IPS-15b (cell line): Measurements from ENCODE around the gene GIGYF1.
"Not testable (repeated sequence)": the region's sequence is repeated elsewhere in the genome, so short reads cannot be mapped to it uniquely, and the experiment has no call there.

Experiments used
- H3K27me3 ChIP-seq: one replicate; pipeline ENCODE4 v1.6.1; 2013; ENCODE audit warnings: low read length; ENCODE audit not compliant: control insufficient read depth, insufficient read depth
- H3K36me3 ChIP-seq: one replicate; pipeline ENCODE4 v1.6.1; 2013; ENCODE audit warnings: low read length; ENCODE audit not compliant: control insufficient read depth, insufficient read depth
- H3K4me1 ChIP-seq: one replicate; pipeline ENCODE4 v1.6.1; 2013; ENCODE audit warnings: mild to moderate bottlenecking, low read length; ENCODE audit not compliant: control insufficient read depth, insufficient read depth
- H3K4me3 ChIP-seq: one replicate; pipeline ENCODE4 v1.5.1; 2013; ENCODE audit warnings: low read depth, low read length
- H3K9ac ChIP-seq: one replicate; pipeline ENCODE4 v1.6.1; 2013; ENCODE audit warnings: low read depth, mild to moderate bottlenecking, low read length
- H3K9me3 ChIP-seq: one replicate; pipeline ENCODE4 v1.6.1; 2013; ENCODE audit warnings: mild to moderate bottlenecking, low read length; ENCODE audit not compliant: control insufficient read depth, insufficient read depth

GIGYF1 gene

DNA sequence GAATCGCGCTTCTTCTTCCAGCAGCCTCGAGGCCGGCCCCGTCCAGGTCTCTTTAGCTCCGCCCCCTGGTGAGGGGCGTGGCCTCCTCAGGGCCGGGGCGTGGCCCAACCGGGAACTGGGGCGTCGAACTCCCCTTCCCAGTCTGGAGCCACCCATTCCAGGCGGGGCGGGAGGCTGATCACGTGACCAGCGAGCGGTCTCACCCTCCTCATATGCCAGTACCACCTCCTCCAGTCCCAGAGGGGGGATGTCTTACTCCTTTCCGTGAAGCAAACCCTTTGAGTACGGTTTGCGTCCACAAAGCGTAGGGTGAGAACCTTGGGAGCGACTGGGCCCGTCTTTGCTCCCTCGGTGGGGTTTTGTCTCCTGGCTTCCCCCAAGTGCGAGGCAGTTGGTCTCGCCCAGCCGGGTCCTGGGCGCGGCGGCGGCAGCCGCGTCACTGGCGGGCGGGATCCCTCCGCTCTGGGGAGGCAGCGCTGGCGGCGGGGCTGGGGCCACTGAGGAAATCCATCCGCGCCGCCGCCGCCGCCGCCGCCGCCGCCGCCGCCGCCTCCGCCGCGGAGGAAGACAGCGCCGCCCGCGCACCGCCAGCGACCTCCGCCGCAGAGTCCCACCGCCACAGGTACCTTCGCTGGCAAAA lies 20.6 kb downstream of the GIGYF1 start, which contains the start of gene GNB2:
TSS of gene GNB2 (plus strand) at position 439 of the 640 bp plus-strand sequence. CDS start 2,526 bp downstream, outside the sequence.
- Histone ChIP-seq H3K4me3 (peak within 1 kb of the TSS; percentile 83), H3K9me3 (no peaks in the 10 kb centered on the region), H3K9ac (peak within 1 kb of the TSS; percentile 92), H3K27me3 (peaks cover 9% of the 10 kb centered on the region), H3K36me3 (peaks cover 19% of the 10 kb centered on the region), H3K4me1 (no peaks in the 10 kb centered on the region)

DNA sequence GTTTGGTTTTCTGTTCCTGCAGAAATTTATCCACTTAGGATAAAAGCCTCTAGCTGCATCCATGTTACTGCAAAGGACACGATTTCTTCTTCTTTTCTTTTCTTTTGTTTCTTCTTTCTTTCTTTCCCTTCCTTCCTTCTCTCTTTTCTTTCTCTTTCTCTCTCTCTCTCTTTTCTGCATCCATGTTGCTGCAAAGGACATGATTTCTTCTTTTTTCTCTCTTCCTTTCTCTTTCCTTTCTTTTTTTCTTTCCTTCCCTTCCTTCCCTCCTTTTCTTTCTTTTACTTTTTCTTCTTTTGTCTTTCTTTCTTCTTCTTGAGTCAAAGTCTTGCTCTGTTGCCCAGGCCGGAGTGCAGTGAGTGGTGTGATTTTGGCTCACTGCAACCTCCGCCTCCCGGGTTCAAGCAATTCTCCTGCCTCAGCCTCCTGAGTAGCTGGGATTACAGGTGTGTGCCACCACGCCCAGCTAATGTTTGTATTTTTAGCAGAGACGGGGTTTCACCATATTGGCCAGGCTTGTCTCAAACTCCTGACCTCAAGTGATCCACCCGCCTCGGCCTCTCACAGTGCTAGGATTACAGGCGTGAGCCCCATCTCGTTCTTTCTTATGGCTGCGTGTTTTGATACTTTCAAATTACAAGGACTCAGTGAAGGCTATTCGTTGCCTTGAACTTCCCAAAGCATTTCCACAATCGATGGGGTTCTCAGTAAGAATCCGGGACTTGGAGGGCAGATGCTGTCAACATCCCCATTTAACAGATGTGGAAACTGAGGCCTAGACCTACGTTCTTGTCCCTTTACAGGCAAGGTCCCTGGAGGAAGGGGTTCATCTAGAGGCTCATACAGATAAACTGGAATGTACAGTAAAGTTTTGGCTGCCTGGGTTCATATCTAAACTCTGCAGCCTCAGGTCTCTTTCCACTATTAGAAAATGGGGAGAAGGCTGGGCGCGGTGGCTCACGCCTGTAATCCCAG lies 22.4 kb downstream of the GIGYF1 start:
- Histone ChIP-seq H3K27me3 (peaks cover 11% of the 10 kb centered on the region), H3K4me3 (no peak overlapping the region), H3K36me3 (peaks cover 2% of the 10 kb centered on the region)

GRCh38 chr7:100670074-100670473 lies 24.0 kb downstream of the GIGYF1 start:
- peaks cover 11% of the 10 kb centered on the region for H3K27me3 ChIP-seq
- H3K9ac ChIP-seq = no peak overlapping the region
- no peaks in the 10 kb centered on the region for H3K9me3 ChIP-seq
- H3K4me3 ChIP-seq = no peak overlapping the region
- H3K4me1 ChIP-seq = no peaks in the 10 kb centered on the region
- H3K36me3 ChIP-seq = no peaks in the 10 kb centered on the region

More for the DNA sequence above, 22.4 kb downstream of the GIGYF1 start:
- Histone ChIP-seq H3K4me1 (no peaks in the 10 kb centered on the region), H3K9me3 (no peaks in the 10 kb centered on the region), H3K9ac (no peak overlapping the region)

DNA sequence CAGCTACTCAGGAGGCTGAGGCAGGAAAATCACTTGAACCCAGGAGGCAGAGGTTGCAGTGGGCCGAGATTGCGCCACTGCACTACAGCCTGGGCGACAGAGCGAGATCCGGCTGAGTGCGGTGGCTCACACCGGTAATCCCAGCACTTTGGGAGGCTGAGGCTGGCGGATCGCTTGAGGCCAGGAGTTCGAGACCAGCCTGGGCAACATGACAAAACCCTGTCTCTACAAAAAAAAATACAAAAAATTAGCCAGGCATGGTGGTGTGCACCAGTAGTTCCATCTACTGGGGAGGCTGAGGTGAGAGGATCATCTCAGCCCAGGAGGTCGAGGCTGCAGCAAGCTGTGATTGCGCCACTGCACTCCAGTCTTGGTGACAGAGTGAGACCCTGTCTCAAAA lies 24.9 kb downstream of the GIGYF1 start:
- H3K27me3 ChIP-seq = peaks cover 11% of the 10 kb centered on the region
- H3K9me3 ChIP-seq, H3K9ac ChIP-seq, H3K4me1 ChIP-seq, H3K4me3 ChIP-seq, H3K36me3 ChIP-seq: not testable (repeated sequence)

- H3K27me3 ChIP-seq = peaks cover 11% of the 10 kb centered on the region
- no peaks in the 10 kb centered on the region for H3K4me1 ChIP-seq
- H3K9me3 ChIP-seq = no peaks in the 10 kb centered on the region
- H3K9ac ChIP-seq = no peak overlapping the region
- no peaks in the 10 kb centered on the region for H3K36me3 ChIP-seq
- H3K4me3 ChIP-seq = no peak overlapping the region
These were observed 26.0 kb downstream of the GIGYF1 start for GRCh38 chr7:100668069-100668449.

GRCh38 chr7:100667331-100668068 lies 26.6 kb downstream of the GIGYF1 start:
- no peaks in the 10 kb centered on the region for H3K4me1 ChIP-seq
- H3K9ac ChIP-seq = no peak overlapping the region
- no peak overlapping the region for H3K4me3 ChIP-seq
- no peaks in the 10 kb centered on the region for H3K9me3 ChIP-seq
- no peaks in the 10 kb centered on the region for H3K36me3 ChIP-seq
- H3K27me3 ChIP-seq = peaks cover 11% of the 10 kb centered on the region

DNA sequence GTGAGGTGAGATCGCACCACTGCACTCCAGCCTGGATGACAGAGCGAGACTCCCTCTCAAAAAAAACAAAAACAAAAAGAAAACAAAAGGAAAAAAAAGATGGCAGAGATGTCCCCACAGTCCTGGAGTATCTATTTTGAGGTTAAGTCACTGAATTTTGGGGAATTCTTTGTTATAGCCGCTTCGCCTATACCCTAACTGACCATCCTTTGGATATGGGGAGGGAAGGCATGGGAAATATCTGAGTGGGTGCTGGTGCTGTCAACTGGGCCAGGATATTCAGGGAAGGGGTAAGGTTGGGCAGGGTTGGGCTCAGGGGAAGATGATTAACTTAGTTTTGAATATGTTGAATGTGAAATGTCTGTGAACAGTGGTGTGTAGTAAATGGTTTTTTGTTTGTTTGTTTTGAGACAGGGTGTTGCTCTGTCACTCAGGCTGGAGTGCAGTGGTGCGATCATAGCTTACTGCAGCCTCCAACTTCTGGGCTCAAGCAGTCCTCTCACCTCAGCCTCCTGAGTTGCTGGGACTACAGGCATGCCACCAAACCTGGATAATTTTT lies 28.8 kb downstream of the GIGYF1 start:
- Histone ChIP-seq H3K27me3 (peaks cover 2% of the 10 kb centered on the region), H3K9me3 (no peaks in the 10 kb centered on the region)

DNA sequence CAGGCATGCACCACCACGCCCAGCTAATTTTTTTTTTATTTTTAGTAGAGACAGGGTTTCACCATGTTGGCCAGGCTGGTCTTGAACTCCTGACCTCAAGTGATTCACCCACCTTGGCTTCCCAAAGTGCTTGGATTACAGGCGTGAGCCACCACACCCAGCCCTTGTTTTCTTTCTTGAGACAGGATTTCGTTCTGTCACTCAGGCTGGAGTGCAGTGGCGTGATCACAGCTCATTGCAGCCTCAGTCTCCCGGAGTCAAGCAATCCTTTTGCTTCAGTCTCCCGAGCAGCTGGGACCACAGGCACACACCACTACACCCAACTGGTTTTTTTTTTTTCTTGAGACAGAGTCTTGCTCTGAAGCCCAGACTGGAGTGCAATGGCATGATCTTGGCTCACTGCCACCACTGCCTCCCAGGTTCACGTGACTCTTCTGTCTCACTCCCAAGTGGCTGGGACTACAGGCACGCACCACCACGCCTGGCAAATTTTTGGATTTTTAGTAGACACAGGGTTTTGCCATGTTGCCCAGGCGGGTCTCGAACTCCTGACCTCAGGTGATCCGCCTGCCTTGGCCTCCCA lies 31.8 kb downstream of the GIGYF1 start:
- H3K36me3 ChIP-seq, H3K9me3 ChIP-seq, H3K9ac ChIP-seq, H3K4me1 ChIP-seq, H3K4me3 ChIP-seq: not testable (repeated sequence)
- peaks cover 12% of the 10 kb centered on the region for H3K27me3 ChIP-seq

More for the DNA sequence above, 28.8 kb downstream of the GIGYF1 start:
- no peaks in the 10 kb centered on the region for H3K36me3 ChIP-seq
- H3K9ac ChIP-seq = no peak overlapping the region
- no peak overlapping the region for H3K4me3 ChIP-seq
- H3K4me1 ChIP-seq = no peaks in the 10 kb centered on the region

DNA sequence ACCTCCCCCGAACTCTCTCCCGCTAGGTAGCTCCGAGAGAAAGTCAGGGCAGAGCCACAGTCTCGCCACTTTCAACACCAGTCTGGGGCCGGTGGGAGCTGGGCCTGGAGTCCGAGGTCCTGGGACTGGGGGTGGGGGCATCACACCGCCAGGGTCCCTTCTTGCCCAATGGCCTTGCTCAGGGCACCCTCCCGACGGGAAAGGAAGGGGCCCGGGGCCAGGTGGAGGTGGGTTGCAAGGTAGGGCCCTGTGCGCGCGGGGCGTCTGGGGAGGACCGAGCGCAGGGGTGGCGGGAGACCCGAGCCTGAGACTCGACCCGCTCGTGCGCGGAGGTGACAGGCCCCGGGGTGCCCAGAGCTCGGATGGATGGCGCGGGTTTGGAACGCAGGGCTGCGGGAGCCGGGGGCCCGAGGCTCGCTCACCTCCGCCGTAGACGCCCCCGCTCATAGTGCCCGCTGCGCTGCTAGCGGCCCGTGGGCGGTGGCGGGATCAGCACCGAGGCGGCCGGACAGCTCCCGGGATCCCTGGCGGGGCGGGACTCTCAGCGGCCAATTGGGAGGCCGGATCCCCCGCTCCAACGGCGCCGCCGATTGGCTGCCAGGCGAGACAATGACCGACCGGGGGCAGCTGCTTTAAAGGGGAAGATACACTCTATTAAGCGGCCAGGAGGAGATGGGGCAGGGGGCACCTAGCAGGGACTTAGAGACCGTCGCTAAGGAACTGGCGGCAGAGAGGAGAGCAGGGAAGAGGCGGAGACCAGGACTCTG lies 38.0 kb downstream of the GIGYF1 start, which contains the start of gene ACTL6B:
TSS of gene ACTL6B (minus strand) at position 541 of the 767 bp plus-strand sequence. CDS start at position 447, 94 bp downstream.
- H3K9me3 ChIP-seq = no peaks in the 10 kb centered on the region
- no peak within 1 kb of the TSS for H3K9ac ChIP-seq
- no peaks in the 10 kb centered on the region for H3K4me1 ChIP-seq
- H3K4me3 ChIP-seq = peak within 1 kb of the TSS; percentile 37
- H3K27me3 ChIP-seq = peaks cover 36% of the 10 kb centered on the region
- no peaks in the 10 kb centered on the region for H3K36me3 ChIP-seq

GRCh38 chr7:100654908-100655831 lies 38.9 kb downstream of the GIGYF1 start:
- no peaks in the 10 kb centered on the region for H3K36me3 ChIP-seq
- H3K4me3 ChIP-seq = peak overlapping the region; percentile 37
- H3K4me1 ChIP-seq = no peaks in the 10 kb centered on the region
- H3K27me3 ChIP-seq = peaks cover 36% of the 10 kb centered on the region
- H3K9ac ChIP-seq = no peak overlapping the region
- H3K9me3 ChIP-seq = no peaks in the 10 kb centered on the region
